HG02610 (cell line): ENCODE measurements around the gene CDC42EP2.
A peak's percentile ranks its signal among the peaks of the same experiment; 100 is the strongest.

ENCODE experiments used
- ATAC-seq: cut with Tn5 transposase; IDR thresholded peaks from one replicate; pipeline ENCODE4 v1.9.1; 2021; ENCODE audit warnings: mild to moderate bottlenecking, moderate library complexity; ENCODE audit not compliant: unreplicated experiment

CDC42EP2 gene, protein sequence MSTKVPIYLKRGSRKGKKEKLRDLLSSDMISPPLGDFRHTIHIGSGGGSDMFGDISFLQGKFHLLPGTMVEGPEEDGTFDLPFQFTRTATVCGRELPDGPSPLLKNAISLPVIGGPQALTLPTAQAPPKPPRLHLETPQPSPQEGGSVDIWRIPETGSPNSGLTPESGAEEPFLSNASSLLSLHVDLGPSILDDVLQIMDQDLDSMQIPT

GRCh38 chr11:65314501-65315203, at the start of gene CDC42EP2:
Gene CDC42EP2, plus strand, starts transcription at chr11:65314866. Its CDS starts 6,033 bp downstream, at chr11:65320899.
- ATAC-seq: peak; percentile 72

- ATAC-seq: no peak
Measured at GRCh38 chr11:65266210-65266609, 48.5 kb upstream of the CDC42EP2 start.

- no peak for ATAC-seq
Measured at GRCh38 chr11:65274735-65275682, 39.7 kb upstream of the CDC42EP2 start.

- ATAC-seq: no peak
Measured at GRCh38 chr11:65275906-65276305, 38.8 kb upstream of the CDC42EP2 start.

DNA sequence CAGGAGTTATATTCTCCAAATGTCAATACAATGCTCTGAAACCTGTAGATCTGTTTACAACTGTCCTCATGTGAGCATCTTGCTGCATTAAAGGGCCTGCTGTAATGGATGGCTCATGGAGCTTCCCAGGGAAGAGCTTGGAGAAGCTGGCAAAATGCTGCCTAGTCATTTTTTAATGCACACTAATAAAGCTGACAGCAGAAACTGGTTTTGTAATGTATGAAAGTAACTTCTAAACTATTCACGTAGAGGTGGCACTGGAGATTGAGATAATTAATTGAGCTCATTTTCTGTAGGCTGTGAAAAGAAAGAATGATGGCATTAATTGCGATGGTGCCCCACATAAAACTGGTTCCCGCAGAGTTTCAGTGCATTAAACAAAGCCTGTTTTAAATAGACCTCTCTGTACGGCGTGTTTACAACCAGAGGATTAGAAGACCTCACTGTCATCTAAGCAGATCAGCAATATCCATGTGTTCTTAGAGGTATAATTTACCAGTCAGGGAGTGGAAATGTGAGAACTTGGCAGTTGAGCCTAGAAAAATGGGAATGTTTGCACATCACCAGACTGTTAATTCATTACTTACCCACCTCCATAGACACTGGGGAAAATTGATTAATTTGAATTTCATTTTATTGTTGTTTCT, 36.9 kb upstream of the CDC42EP2 start:
- no peak for ATAC-seq

DNA sequence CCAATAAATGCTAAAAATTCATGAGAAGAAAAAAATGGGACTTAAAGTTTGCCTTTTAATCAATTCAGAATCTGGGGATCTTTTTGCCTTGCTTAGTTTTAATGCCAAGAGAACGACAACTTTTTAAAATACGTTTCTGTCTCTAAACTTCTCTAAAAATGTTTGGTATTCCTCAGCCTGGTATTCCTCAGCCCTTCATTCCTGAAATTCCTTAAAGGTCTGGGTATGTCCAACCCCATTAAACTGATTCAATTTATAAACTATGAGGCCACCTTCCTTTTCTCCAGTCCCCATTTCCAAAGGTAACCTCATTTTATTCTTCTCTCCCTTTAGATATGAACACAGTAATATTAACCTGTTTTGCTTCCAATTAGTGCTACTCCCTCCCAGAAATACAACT, 36.3 kb upstream of the CDC42EP2 start:
- ATAC-seq: no peak

DNA sequence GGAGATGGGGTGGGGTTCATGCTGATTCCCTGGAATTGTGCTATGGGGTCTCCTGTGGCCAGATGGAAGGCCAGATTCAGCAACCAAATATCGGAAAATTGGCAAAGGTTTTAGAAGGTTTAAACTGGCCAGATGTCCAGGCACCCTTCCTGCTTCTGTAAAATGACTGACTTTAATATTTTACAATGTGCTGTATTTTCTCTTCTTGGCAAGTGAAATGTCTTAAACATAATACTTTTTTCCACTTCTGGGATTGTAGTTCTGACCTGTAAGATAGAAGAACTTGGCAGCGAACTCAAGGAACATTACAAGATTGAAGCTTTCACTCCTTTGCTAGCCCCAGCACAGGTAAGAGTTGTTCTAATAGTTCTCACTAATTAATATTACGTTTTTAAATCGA, 35.4 kb upstream of the CDC42EP2 start:
- ATAC-seq: no peak

DNA sequence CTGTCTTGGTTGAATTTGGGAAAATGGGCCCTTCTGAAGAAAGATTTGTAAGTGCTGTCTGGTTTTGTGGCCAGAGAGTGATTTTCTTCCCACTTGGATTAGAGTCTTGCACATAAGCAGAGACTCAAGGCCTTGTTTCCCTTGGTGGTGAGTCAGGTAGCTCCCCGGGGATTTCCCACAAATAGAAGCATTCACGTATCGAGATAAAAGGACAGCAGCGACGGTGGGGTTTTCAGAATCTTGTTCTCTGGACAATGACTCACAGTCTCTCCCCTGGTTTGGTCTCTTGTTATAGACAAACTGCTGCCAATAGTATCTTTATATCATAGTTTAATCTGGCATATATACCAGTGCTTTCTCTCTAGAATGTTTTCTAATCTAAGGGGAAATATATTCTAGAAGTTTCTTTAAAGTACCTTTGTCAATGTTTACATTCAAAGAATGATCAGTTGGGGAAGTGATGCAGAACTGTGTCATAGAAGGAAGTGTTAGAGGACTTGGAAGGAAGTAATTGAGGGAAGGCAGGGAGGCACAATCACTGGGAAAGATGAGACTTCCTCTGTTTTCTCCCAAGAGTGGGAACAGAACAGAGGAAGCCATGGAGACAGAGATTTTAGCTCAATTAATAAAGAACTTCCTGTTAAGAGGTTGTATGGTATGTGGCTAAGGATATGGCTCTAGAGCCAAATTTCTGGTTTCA, 34.8 kb upstream of the CDC42EP2 start:
- no peak for ATAC-seq

DNA sequence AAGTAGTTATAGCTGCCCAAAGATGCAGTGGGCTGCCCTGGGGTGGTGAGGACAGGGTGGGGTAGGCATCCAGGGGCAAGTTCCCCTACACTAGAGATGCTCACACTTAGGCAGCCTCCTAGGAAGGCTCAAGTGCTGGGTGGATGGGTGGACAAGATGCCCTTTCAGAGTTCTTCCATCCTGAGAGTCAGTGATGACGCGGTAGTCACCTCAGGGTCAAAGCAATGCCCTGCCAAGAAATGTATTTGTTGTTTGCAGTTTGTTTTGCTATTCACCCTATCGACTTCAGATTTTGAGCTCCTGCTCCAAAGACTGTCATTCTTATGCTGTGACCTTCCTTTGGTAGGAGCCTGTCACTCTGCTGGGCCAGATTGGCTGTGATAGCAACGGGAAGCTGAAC, 34.0 kb upstream of the CDC42EP2 start:
- no peak for ATAC-seq

DNA sequence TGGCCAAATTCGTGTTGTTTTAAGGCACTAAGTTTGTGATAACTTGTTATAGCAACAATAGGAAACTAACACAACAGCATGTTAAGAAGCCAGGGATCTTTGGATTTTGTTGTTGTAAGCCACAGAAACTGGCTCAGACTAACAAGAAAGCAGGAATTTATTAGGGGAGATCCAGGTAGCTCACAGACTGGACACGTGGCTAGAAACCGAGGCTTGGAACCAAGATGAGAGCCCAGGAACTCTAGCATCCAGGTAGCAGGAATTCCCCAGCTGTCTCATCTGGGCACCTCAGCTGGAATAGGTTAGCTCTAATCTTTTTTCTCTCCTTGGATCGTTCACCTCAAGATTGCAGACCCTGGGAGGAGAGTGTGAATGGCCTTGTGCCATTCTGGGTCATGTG, 28.0 kb upstream of the CDC42EP2 start:
- ATAC-seq: no peak

DNA sequence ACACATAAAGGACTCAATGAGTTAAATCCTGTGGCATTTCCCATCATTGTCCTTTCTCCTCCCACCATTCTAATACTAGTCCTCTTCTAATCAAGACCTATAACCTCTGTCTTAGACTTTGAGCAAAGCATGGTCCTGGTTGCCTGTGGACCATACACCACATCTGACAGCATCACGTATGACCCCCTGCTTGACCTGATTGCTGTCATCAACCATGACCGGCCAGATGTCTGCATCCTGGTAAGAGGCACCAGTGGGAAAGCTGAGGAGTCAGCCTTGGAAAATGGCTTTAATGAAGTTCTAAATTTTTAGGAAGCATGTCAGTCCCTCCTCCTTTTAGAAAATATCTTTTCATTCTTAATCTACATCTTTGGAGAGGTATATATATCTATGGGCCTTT, 27.1 kb upstream of the CDC42EP2 start:
- no peak for ATAC-seq

DNA sequence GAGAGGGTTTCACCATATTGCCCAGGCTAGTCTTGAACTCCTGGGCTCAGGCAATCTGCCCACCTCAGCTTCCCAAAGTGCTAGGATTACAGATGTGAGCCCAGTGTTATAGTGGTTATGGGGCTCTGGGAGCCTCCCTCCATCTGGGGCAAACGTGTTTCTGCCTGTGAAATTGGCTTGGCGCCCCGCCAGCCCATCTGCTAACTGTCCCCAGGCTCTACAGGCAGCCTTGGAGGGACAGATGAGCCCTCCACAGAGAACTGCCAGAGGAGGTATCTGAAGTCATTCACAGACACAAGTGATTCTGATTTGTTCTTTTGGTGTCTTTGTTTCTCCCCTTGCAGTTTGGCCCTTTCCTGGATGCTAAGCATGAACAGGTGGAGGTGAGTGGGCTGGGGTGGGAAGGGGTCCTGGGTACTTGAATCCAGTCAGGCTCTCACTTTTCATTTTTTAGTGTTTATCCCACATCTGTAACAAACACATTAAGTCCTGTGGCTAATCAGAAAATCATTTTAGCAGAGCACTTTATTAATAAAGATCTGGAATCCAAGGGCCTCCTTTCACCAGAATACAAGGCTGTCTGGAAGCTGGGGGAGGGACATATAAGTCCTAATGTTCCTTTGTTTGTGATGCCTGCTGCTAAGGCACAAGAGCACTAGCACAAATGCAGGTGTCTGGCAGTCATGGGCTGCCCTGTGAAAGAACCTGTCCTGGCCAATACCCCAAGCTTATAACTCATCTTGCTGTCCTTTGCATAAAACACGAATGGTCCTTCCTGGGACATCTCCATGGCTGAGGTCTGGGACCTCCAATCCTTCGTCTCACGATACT, 25.7 kb upstream of the CDC42EP2 start:
- ATAC-seq: no peak

GRCh38 chr11:65290448-65291165, 24.1 kb upstream of the CDC42EP2 start:
- peak; percentile 84 for ATAC-seq

DNA sequence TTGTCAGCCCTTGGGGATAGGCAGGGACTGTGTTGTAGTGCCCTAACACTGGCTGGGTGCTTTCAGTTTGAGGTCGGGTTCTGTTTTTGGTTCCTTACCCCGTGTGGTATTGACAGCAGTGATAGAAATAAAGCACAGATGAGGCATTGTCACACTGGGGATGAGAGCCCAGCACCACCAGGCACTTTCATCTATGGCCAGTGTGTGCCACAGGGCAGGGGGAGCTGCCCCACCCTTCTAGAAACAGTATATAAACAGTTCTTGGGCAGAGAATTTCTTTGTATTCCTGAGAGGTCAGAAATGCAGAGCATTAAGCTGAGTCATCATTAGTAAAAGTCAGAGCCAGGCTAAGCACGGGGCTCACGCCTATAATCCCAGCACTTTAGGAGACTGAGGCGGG, 23.1 kb upstream of the CDC42EP2 start:
- ATAC-seq: no peak

DNA sequence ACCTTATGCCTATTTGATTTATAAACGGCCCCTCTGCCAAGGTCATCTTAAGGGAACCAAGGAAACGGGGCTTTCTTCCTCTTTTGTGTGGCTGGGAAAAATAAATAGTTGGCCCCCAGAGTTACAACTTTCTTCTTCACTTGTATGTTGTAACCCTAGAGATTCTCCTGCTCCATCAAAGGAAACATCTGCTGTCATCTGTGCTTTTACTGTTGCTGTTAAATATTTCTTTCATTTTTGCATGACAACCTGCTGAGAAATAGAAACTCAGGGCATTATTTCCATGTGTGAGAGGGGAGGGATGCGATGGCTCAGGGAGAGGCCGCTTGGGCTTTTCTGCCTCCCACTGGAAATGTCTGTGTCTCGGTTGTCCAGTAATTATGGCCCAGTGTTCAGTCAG, 21.8 kb upstream of the CDC42EP2 start:
- no peak for ATAC-seq

DNA sequence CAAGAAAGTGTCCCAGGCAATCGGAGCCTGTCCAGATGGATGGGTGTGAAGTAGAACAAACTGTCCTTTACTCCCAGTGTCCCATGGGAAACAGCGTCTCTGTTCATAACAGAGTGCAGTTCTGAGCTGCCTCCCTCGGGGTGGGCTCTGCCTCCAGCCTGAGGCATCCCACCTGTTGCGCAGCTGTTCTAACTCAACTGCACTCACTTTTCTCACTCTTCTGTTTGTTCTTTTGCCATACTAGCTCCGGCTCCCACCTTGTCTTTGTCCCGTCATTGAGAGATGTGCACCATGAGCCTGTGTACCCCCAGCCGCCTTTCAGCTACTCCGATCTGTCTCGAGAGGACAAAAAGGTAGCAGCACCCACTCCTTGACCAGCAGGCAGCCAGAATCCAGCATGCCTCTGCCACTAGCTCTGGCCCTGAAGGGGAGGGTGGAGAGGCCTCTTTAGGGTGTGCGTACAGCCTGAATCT, 20.7 kb upstream of the CDC42EP2 start:
- ATAC-seq: no peak

GRCh38 chr11:65295001-65295400, 19.7 kb upstream of the CDC42EP2 start:
- no peak for ATAC-seq

DNA sequence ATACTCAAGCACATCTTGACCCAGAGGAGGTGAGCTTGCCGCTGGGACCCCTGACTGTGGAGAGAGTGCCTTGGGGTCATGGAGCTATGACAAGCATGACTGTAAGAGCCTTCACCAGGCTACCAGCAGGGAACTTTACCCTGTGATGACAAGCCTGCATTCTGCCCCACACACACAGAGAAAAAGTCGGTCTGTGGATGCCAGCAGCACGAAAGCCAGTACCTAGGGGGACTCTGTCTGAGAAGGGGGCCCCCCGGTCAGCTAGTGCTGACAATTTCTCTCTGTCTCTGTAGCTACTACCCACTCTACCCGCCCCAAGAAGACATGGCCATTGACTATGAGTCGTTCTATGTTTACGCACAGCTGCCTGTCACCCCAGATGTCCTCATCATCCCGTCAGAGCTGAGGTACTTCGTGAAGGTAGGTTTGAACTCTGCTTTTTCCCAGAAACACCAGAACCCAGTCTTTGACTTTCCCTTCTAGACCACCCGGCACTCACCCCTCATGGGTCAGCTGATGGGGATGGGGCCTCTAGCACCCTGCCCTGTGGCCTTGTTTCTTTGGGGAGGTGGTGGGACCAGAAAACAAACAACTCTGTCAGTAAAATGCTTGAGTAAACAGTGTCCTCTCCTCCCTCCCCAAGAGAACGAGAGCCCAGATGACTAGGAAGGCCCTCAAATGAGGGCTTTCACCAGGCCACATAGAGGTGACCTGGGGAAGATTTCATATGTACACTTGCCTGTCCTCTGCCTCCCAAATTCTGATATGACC, 18.9 kb upstream of the CDC42EP2 start:
- ATAC-seq: no peak
